Tibial artery (tissue), 4 donors: ENCODE measurements around the gene DNTT.

ENCODE experiments used
- DNase-seq, 2 donors: peaks; one replicate each; pipeline ENCODE4 v3.0.0-alpha.2; 2019
- H3K27ac ChIP-seq, 2 donors: fragments of 200-600 bp; sonication (generic) in 1 of 2; 1 replicate in 1 of 2; 2 replicates in 1 of 2; pipeline ENCODE4 v1.5.1; 2018 to 2019; ENCODE audit warnings: mild to moderate bottlenecking in 1 of 2
- H3K27me3 ChIP-seq, 2 donors: fragments of 200-600 bp; sonication (generic) in 1 of 2; one replicate each; pipeline versions ENCODE4 v1.5.1 to v1.6.0; 2016 to 2019
- H3K36me3 ChIP-seq, 3 donors: fragments of 200-600 bp; sonication (generic) in 2 of 3; one replicate each; pipeline ENCODE4 v1.5.1; 2016 to 2019; ENCODE audit warnings: mild to moderate bottlenecking in 2 of 3
- H3K4me1 ChIP-seq, 4 donors: fragments of 200-600 bp; sonication (generic) in 2 of 4; 1 replicate in 3 of 4; 2 replicates in 1 of 4; pipeline ENCODE4 v1.5.1; 2016 to 2019
- H3K4me3 ChIP-seq, 2 donors: fragments of 200-600 bp; sonication (generic) in 1 of 2; 1 replicate in 1 of 2; 2 replicates in 1 of 2; pipeline ENCODE4 v1.5.1; 2018 to 2019; ENCODE audit warnings: mild to moderate bottlenecking in 2 of 2
- H3K9me3 ChIP-seq, 3 donors: fragments of 200-600 bp; sonication (generic) in 1 of 3; one replicate each; pipeline ENCODE4 v1.5.1; 2016 to 2019
- CTCF ChIP-seq, 2 experiments: fragments of 200-600 bp in 1 of 2; fragments of 450-650 bp in 1 of 2; IDR thresholded peaks; one replicate each; pipeline ENCODE4 v1.5.1; 2017 to 2019; ENCODE audit warnings: antibody characterized with exemption in 2 of 2, mild to moderate bottlenecking in 1 of 2, moderate library complexity in 1 of 2
- intact Hi-C: fragments of 100-400 bp; cut with DNase I; formaldehyde crosslinking; loops from one replicate; pipeline ENCODE4 v1.15.0; 2023; ENCODE audit warnings: low total_unique reads

The DNTT gene

GRCh38 chr10:96279191-96279641 is 25.0 kb upstream of the DNTT start:
- Histone ChIP-seq H3K4me1 (peaks cover 0 to 14% (median 11%) of the 10 kb centered on the region in 4 donors), H3K4me3 (no peak overlapping the region), H3K27me3 (no peaks in the 10 kb centered on the region), H3K9me3 (no peaks in the 10 kb centered on the region), H3K27ac (no peak overlapping the region), H3K36me3 (no peaks in the 10 kb centered on the region)
- intact Hi-C loops, result no loop called here
- TF ChIP-seq CTCF (IDR thresholded peaks at IDR 0.05), result no peak
- DNase-seq, result no peak

GRCh38 chr10:96280859-96281258 is 23.4 kb upstream of the DNTT start:
- Histone ChIP-seq H3K27ac (no peak overlapping the region), H3K36me3 (no peaks in the 10 kb centered on the region), H3K27me3 (no peaks in the 10 kb centered on the region), H3K4me1 (peaks cover 0 to 11% (median 6%) of the 10 kb centered on the region in 4 donors), H3K9me3 (no peaks in the 10 kb centered on the region), H3K4me3 (no peak overlapping the region)
- TF ChIP-seq CTCF (IDR thresholded peaks at IDR 0.05), result no peak
- intact Hi-C loops, result no loop called here
- DNase-seq, result no peak

GRCh38 chr10:96281444-96282029 is 22.7 kb upstream of the DNTT start:
- H3K36me3 ChIP-seq, result no peaks in the 10 kb centered on the region
- no peaks in the 10 kb centered on the region for H3K9me3 ChIP-seq
- no peak overlapping the region for H3K4me3 ChIP-seq
- no peaks in the 10 kb centered on the region for H3K27me3 ChIP-seq
- DNase-seq, result no peak
- intact Hi-C loops, result no loop called here
- peaks cover 0 to 4% (median under 1%) of the 10 kb centered on the region in 4 donors for H3K4me1 ChIP-seq
- H3K27ac ChIP-seq, result no peak overlapping the region
- TF ChIP-seq CTCF (IDR thresholded peaks at IDR 0.05), result no peak

GRCh38 chr10:96283351-96283750 is 20.9 kb upstream of the DNTT start:
- no peak for TF ChIP-seq CTCF (IDR thresholded peaks at IDR 0.05)
- DNase-seq, result no peak
- Histone ChIP-seq H3K36me3 (no peaks in the 10 kb centered on the region), H3K4me3 (no peak overlapping the region), H3K27ac (no peak overlapping the region), H3K27me3 (no peaks in the 10 kb centered on the region), H3K4me1 (peaks cover 0 to 10% (median 9%) of the 10 kb centered on the region in 4 donors), H3K9me3 (no peaks in the 10 kb centered on the region)
- intact Hi-C loops, result no loop called here

DNA sequence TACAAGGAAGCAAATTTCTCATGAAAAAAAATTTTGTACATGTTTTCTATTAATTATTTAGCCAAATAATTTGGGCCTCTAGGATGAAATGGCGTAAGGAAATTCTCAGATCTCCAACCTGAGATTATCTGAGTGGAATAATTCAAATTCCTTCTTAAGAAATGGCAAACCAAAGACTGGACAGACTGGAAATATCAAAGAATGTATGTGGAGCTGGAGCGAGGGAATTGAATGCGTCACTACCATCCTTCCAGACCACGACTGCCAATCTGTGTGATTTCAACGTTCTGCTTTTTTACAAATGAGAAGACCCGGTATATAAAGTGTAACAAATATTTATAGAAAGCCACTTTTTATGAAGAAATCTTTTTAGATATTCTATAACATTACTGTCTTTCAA is 20.5 kb upstream of the DNTT start:
- no peak for DNase-seq
- Histone ChIP-seq H3K4me3 (no peak overlapping the region), H3K27me3 (no peaks in the 10 kb centered on the region), H3K9me3 (no peaks in the 10 kb centered on the region), H3K27ac (no peak overlapping the region), H3K4me1 (peaks cover 0 to 14% (median 11%) of the 10 kb centered on the region in 4 donors), H3K36me3 (no peaks in the 10 kb centered on the region)
- no peak for TF ChIP-seq CTCF (IDR thresholded peaks at IDR 0.05)
- intact Hi-C loops, result no loop called here

GRCh38 chr10:96285331-96285752 is 18.9 kb upstream of the DNTT start:
- Histone ChIP-seq H3K4me1 (peaks cover 0 to 17% (median 12%) of the 10 kb centered on the region in 4 donors), H3K4me3 (no peak overlapping the region), H3K36me3 (no peaks in the 10 kb centered on the region), H3K27ac (no peak overlapping the region), H3K27me3 (no peaks in the 10 kb centered on the region), H3K9me3 (no peaks in the 10 kb centered on the region)
- TF ChIP-seq CTCF (IDR thresholded peaks at IDR 0.05), result no peak
- intact Hi-C loops, result no loop called here
- DNase-seq, result no peak
